Prostate gland (tissue), 2 donors: ENCODE data around the gene LIPH. TPM values are rescaled to one million over a fixed set of nuclear protein-coding genes. Genes with fewer than 3 reads are reported as not detected.

ENCODE experiments used
- DNase-seq: peaks from one replicate; pipeline ENCODE4 v3.0.0-alpha.2; 2019; ENCODE audit warnings: low spot score
- H3K27ac ChIP-seq, 2 donors: fragments of 200-600 bp; sonication (generic); 2 replicates each; pipeline ENCODE4 v1.5.1; 2017 to 2019
- H3K27me3 ChIP-seq: fragments of 200-600 bp; sonication (generic); replicated peaks from 2 replicates; pipeline ENCODE4 v1.5.1; 2019; ENCODE audit not compliant: insufficient read depth
- H3K36me3 ChIP-seq, 2 donors: fragments of 200-600 bp; sonication (generic); 1 replicate in 1 of 2; 2 replicates in 1 of 2; pipeline versions ENCODE4 v1.5.1 to v1.8.1; 2017 to 2019
- H3K4me1 ChIP-seq: fragments of 200-600 bp; sonication (generic); replicated peaks from 2 replicates; pipeline ENCODE4 v1.5.1; 2019
- H3K4me3 ChIP-seq, 2 donors: fragments of 200-600 bp; sonication (generic); 2 replicates each; pipeline ENCODE4 v1.5.1; 2017 to 2019
- H3K9me3 ChIP-seq: fragments of 200-600 bp; sonication (generic); 2 replicates; pipeline ENCODE4 v1.5.1; 2017
- CTCF ChIP-seq, 4 experiments: fragments of 200-600 bp in 2 of 4; fragments of 450-650 bp in 2 of 4; sonication (generic) in 2 of 4; IDR thresholded peaks; 1 replicate in 3 of 4; 2 replicates in 1 of 4; pipeline ENCODE4 v1.5.1; 2016 to 2019; ENCODE audit warnings: antibody characterized with exemption in 4 of 4, mild to moderate bottlenecking in 2 of 4, moderate library complexity in 2 of 4
- POLR2A ChIP-seq: fragments of 450-650 bp; IDR thresholded peaks from one replicate; pipeline ENCODE4 v1.6.1; 2016; ENCODE audit warnings: antibody characterized with exemption, mild to moderate bottlenecking
- POLR2AphosphoS5 ChIP-seq: sonication (generic); formaldehyde crosslinking; IDR thresholded peaks from one replicate; pipeline ENCODE4 v1.6.1; 2017; ENCODE audit warnings: antibody characterized with exemption
- WGBS: methylation state at CpG from one replicate; pipeline ENCODE4 v1.1.5; 2018; 5-methylcytosine and 5-hydroxymethylcytosine counted together
- intact Hi-C: fragments of 100-400 bp; cut with DNase I; formaldehyde crosslinking; loops from one replicate; pipeline ENCODE4 v1.14.2; 2022
- total RNA-seq, 2 donors: library from RNA; depleted of rRNA; stranded (reverse); fragments of >200 nt; gene quantifications; one replicate each; pipeline ENCODE4 v1.1.0, GENCODE V29; 2016

LIPH gene
- total RNA-seq, 2 donors from 2014 or later: 17.0 to 19.6 TPM

- Histone ChIP-seq H3K27ac (peak overlapping the region; percentile 38 to 67), H3K4me3 (no peak overlapping the region), H3K27me3 (no peaks in the 10 kb centered on the region), H3K36me3 (no peaks in the 10 kb centered on the region), H3K9me3 (no peaks in the 10 kb centered on the region), H3K4me1 (no peaks in the 10 kb centered on the region)
- no peak for TF ChIP-seq POLR2A
- TF ChIP-seq POLR2AphosphoS5: no peak
- TF ChIP-seq CTCF (IDR thresholded peaks at IDR 0.05): no peak
- WGBS: 91% methylated on average over 3 of the region's 3 CpGs
- intact Hi-C loops: no loop called here
- DNase-seq: no peak
Observed at GRCh38 chr3:185549651-185550111, 2.7 kb downstream of the LIPH start.

- H3K9me3 ChIP-seq: no peaks in the 10 kb centered on the region
- no peaks in the 10 kb centered on the region for H3K27me3 ChIP-seq
- peak; percentile 31 for TF ChIP-seq POLR2AphosphoS5
- no peak for TF ChIP-seq POLR2A
- TF ChIP-seq CTCF (IDR thresholded peaks at IDR 0.05): no peak
- no peaks in the 10 kb centered on the region for H3K36me3 ChIP-seq
- no peak for DNase-seq
- H3K4me3 ChIP-seq: no peak overlapping the region
- H3K27ac ChIP-seq: peak overlapping the region; percentile 1 to 67
- no peaks in the 10 kb centered on the region for H3K4me1 ChIP-seq
- 38% methylated on average over 3 of the region's 3 CpGs for WGBS
- intact Hi-C loops: no loop called here
Observed at GRCh38 chr3:185549122-185549521, 3.3 kb downstream of the LIPH start.

- H3K36me3 ChIP-seq: no peaks in the 10 kb centered on the region
- H3K27me3 ChIP-seq: no peaks in the 10 kb centered on the region
- H3K27ac ChIP-seq: no peak overlapping the region
- H3K9me3 ChIP-seq: no peaks in the 10 kb centered on the region
- WGBS: 85% methylated on average over 7 of the region's 7 CpGs
- H3K4me3 ChIP-seq: no peak overlapping the region
- intact Hi-C loops: no loop called here
- no peak for DNase-seq
- TF ChIP-seq POLR2A (no peak), POLR2AphosphoS5 (no peak), CTCF (IDR thresholded peaks at IDR 0.05) (no peak)
- H3K4me1 ChIP-seq: no peaks in the 10 kb centered on the region
Observed at GRCh38 chr3:185540695-185541094, 11.7 kb downstream of the LIPH start.

GRCh38 chr3:185539934-185540333 lies 12.5 kb downstream of the LIPH start:
- Histone ChIP-seq H3K9me3 (no peaks in the 10 kb centered on the region), H3K36me3 (no peaks in the 10 kb centered on the region), H3K4me1 (no peaks in the 10 kb centered on the region), H3K27me3 (no peaks in the 10 kb centered on the region), H3K4me3 (no peak overlapping the region), H3K27ac (no peak overlapping the region)
- DNase-seq: no peak
- intact Hi-C loops: no loop called here
- 61% methylated on average over 2 of the region's 2 CpGs for WGBS
- no peak for TF ChIP-seq POLR2AphosphoS5
- TF ChIP-seq CTCF (IDR thresholded peaks at IDR 0.05): no peak
- no peak for TF ChIP-seq POLR2A

- Histone ChIP-seq H3K36me3 (no peaks in the 10 kb centered on the region), H3K4me1 (no peaks in the 10 kb centered on the region), H3K27ac (peak overlapping the region; percentile 66 to 70), H3K4me3 (no peak overlapping the region), H3K27me3 (no peaks in the 10 kb centered on the region), H3K9me3 (no peaks in the 10 kb centered on the region)
- intact Hi-C loops: no loop called here
- peak; percentile 67 for DNase-seq
- WGBS: 45% methylated on average over 9 of the region's 9 CpGs
- no peak for TF ChIP-seq POLR2A
- peak; percentile 90 for TF ChIP-seq POLR2AphosphoS5
Observed at GRCh38 chr3:185537369-185537970, 14.9 kb downstream of the LIPH start.
